EH (cell line): ENCODE data around the gene DYNLL1.
"Not testable (repeated sequence)": the region's sequence is repeated elsewhere in the genome, so short reads cannot be mapped to it uniquely, and the experiment has no call there.

Experiments used
- DNase-seq: peaks from one replicate; pipeline ENCODE4 v3.0.0-alpha.2; 2015; ENCODE audit warnings: low read depth

DYNLL1 gene

GRCh38 chr12:120495731-120496412 lies at the start of gene DYNLL1:
TSS of gene DYNLL1 (plus strand) at chr12:120496113. CDS start at chr12:120496422, 309 bp downstream.
- peak; percentile 95 for DNase-seq

- DNase-seq, result not testable (repeated sequence)
Observed at GRCh38 chr12:120446844-120447178, 49.1 kb upstream of the DYNLL1 start.

GRCh38 chr12:120447992-120448391 lies 47.9 kb upstream of the DYNLL1 start:
- DNase-seq, result no peak

GRCh38 chr12:120452524-120452923 lies 43.4 kb upstream of the DYNLL1 start:
- DNase-seq, result peak; percentile 27

GRCh38 chr12:120453060-120453750 lies 42.7 kb upstream of the DYNLL1 start:
- no peak for DNase-seq

- DNase-seq, result peak; percentile 33
Observed at GRCh38 chr12:120453977-120454376, 41.9 kb upstream of the DYNLL1 start.

- no peak for DNase-seq
Observed at GRCh38 chr12:120455302-120455701, 40.6 kb upstream of the DYNLL1 start.

GRCh38 chr12:120457133-120457532 lies 38.8 kb upstream of the DYNLL1 start:
- peak; percentile 12 for DNase-seq

GRCh38 chr12:120460157-120460556 lies 35.8 kb upstream of the DYNLL1 start:
- DNase-seq, result no peak

- DNase-seq, result no peak
Observed at GRCh38 chr12:120462099-120462640, 33.7 kb upstream of the DYNLL1 start.

GRCh38 chr12:120463712-120464111 lies 32.2 kb upstream of the DYNLL1 start:
- no peak for DNase-seq

GRCh38 chr12:120465756-120466155 lies 30.2 kb upstream of the DYNLL1 start:
- DNase-seq, result no peak

GRCh38 chr12:120466560-120467315 lies 29.2 kb upstream of the DYNLL1 start:
- DNase-seq, result peak; percentile 56

GRCh38 chr12:120467439-120467838 lies 28.5 kb upstream of the DYNLL1 start:
- no peak for DNase-seq

- peak; percentile 65 for DNase-seq
Observed at GRCh38 chr12:120468325-120468820, 27.5 kb upstream of the DYNLL1 start.

GRCh38 chr12:120468821-120469449 lies 27.0 kb upstream of the DYNLL1 start:
- DNase-seq, result peak; percentile 23

GRCh38 chr12:120469450-120470149 lies 26.3 kb upstream of the DYNLL1 start, which contains the start of gene SRSF9:
TSS of gene SRSF9 (minus strand) at chr12:120469748. CDS start at chr12:120469609, 139 bp downstream.
- DNase-seq, result peak; percentile 95

- peak; percentile 38 for DNase-seq
Observed at GRCh38 chr12:120470150-120470784, 25.6 kb upstream of the DYNLL1 start.

- DNase-seq, result no peak
Observed at GRCh38 chr12:120472521-120472920, 23.4 kb upstream of the DYNLL1 start.

GRCh38 chr12:120473807-120474615 lies 21.9 kb upstream of the DYNLL1 start:
- DNase-seq, result no peak
